SK-N-SH (cell line): Measurements from ENCODE around the gene DGCR2. TPM values are rescaled to one million over a fixed set of nuclear protein-coding genes. Genes with fewer than 3 reads are reported as not detected.

Source experiments
- CTCF ChIA-PET: fragments of 300-600, 350-600 bp; formaldehyde crosslinking; extraction: SDS; loops from one replicate; lab custom pipeline; 2021; lab: Yijun Ruan, JAX
- POLR2A ChIA-PET: fragments of 350-600 bp; sonication (Branson Sonifier 250); formaldehyde crosslinking; extraction: SDS; loops from one replicate; lab custom pipeline; 2020; ENCODE audit warnings: antibody characterized with exemption, inconsistent platforms; lab: Yijun Ruan, JAX
- DNase-seq: peaks from one replicate; pipeline ENCODE4 v3.0.0; 2012
- H2AFZ ChIP-seq: fragments of 200-600 bp; sonication (generic); 2 replicates; pipeline ENCODE4 v1.8.1; 2016; ENCODE audit warnings: antibody characterized with exemption, mild to moderate bottlenecking, low read depth
- H3F3A ChIP-seq: fragments of 200-600 bp; sonication (generic); replicated peaks from 2 replicates; pipeline ENCODE3; 2016; ENCODE audit warnings: antibody characterized with exemption, mild to moderate bottlenecking; ENCODE audit not compliant: insufficient read depth
- H3K27ac ChIP-seq, 2 experiments: fragments of 200-500 bp in 1 of 2; fragments of 200-600 bp in 1 of 2; sonication (Bioruptor generic) in 1 of 2; sonication (generic), shearing (Covaris generic) in 1 of 2; 2 replicates each; pipeline versions ENCODE4 v1.5.1 to v1.6.1; 2014 to 2016; ENCODE audit warnings: low read depth in 2 of 2, inconsistent platforms in 1 of 2, low read length in 1 of 2, mild to moderate bottlenecking in 1 of 2, mixed read lengths in 1 of 2
- H3K27me3 ChIP-seq: fragments of 200-600 bp; sonication (generic), shearing (Covaris generic); 2 replicates; pipeline ENCODE4 v1.6.1; 2016; ENCODE audit warnings: mixed run types; ENCODE audit not compliant: insufficient read depth
- H3K36me3 ChIP-seq, 2 experiments: fragments of 200-500 bp in 1 of 2; fragments of 200-600 bp in 1 of 2; sonication (Bioruptor generic) in 1 of 2; sonication (generic) in 1 of 2; replicated peaks in 1 of 2; 2 replicates each; pipeline versions ENCODE3 to v1.5.1; 2014 to 2016; ENCODE audit warnings: low read length in 1 of 2, mild to moderate bottlenecking in 1 of 2; ENCODE audit not compliant: insufficient read depth in 2 of 2, control insufficient read depth in 1 of 2
- H3K4me1 ChIP-seq, 2 experiments: fragments of 200-500 bp in 1 of 2; fragments of 200-600 bp in 1 of 2; sonication (Bioruptor generic) in 1 of 2; sonication (generic), shearing (Covaris generic) in 1 of 2; 2 replicates each; pipeline versions ENCODE4 v1.5.1 to v1.6.1; 2014 to 2016; ENCODE audit warnings: low read depth in 1 of 2, low read length in 1 of 2, mixed run types in 1 of 2; ENCODE audit not compliant: insufficient read depth in 2 of 2, control insufficient read depth in 1 of 2
- H3K4me2 ChIP-seq: fragments of 200-600 bp; sonication (generic), shearing (Covaris generic); 2 replicates; pipeline ENCODE4 v1.6.1; 2017; ENCODE audit warnings: mixed run types
- H3K4me3 ChIP-seq, 2 experiments: fragments of 200-500 bp in 1 of 2; fragments of 200-600 bp in 1 of 2; sonication (Bioruptor generic) in 1 of 2; sonication (generic), shearing (Covaris generic) in 1 of 2; 2 replicates each; pipeline versions ENCODE4 v1.5.1 to v1.8.1; 2014 to 2016; ENCODE audit warnings: low read depth in 2 of 2, inconsistent platforms in 1 of 2, low read length in 1 of 2, mild to moderate bottlenecking in 1 of 2, mixed read lengths in 1 of 2, moderate library complexity in 1 of 2
- H3K79me2 ChIP-seq: fragments of 200-600 bp; sonication (generic); 2 replicates; pipeline ENCODE4 v1.8.1; 2017; ENCODE audit warnings: mild to moderate bottlenecking; ENCODE audit not compliant: insufficient read depth
- H3K9ac ChIP-seq: fragments of 200-600 bp; sonication (generic); 2 replicates; pipeline ENCODE4 v1.6.1; 2017; ENCODE audit warnings: mixed run types
- H3K9me2 ChIP-seq: fragments of 200-600 bp; sonication (generic); 2 replicates; pipeline ENCODE4 v1.6.1; 2017; ENCODE audit warnings: mixed run types
- H3K9me3 ChIP-seq: fragments of 200-600 bp; sonication (generic); 2 replicates; pipeline ENCODE4 v1.6.1; 2017; ENCODE audit warnings: mixed run types, mild to moderate bottlenecking, moderate library complexity
- H4K20me1 ChIP-seq: fragments of 200-600 bp; sonication (generic); 2 replicates; pipeline ENCODE4 v1.6.1; 2017; ENCODE audit warnings: mild to moderate bottlenecking, mixed run types; ENCODE audit not compliant: insufficient read depth
- EP300 ChIP-seq, 2 experiments: IDR thresholded peaks; 2 replicates each; pipeline versions ENCODE4 v1.4.0 to v1.6.1; 2012; ENCODE audit warnings: borderline replicate concordance in 1 of 2, low read depth in 1 of 2, low read length in 1 of 2
- EZH2phosphoT487 ChIP-seq: fragments of 200-600 bp; sonication (generic); IDR thresholded peaks from 2 replicates; pipeline ENCODE4 v1.6.1; 2017; ENCODE audit warnings: low read depth, mixed run types, mild to moderate bottlenecking, antibody characterized with exemption, moderate library complexity, borderline replicate concordance
- FOSL2 ChIP-seq: IDR thresholded peaks from 2 replicates; pipeline ENCODE4 v1.4.0; 2012; ENCODE audit warnings: low read depth, mild to moderate bottlenecking, moderate library complexity, borderline replicate concordance
- FOXJ3 ChIP-seq: sonication (generic); formaldehyde crosslinking; IDR thresholded peaks from 2 replicates; pipeline ENCODE4 v1.5.1; 2020; ENCODE audit warnings: mild to moderate bottlenecking, missing genetic modification reagents
- FOXM1 ChIP-seq: IDR thresholded peaks from 2 replicates; pipeline ENCODE4 v1.4.0; 2012; ENCODE audit warnings: low read depth, mild to moderate bottlenecking
- GABPA ChIP-seq: IDR thresholded peaks from 2 replicates; pipeline ENCODE4 v1.4.0; 2012; ENCODE audit warnings: low read depth, mild to moderate bottlenecking
- JUND ChIP-seq: IDR thresholded peaks from 2 replicates; pipeline ENCODE4 v1.4.0; 2012
- MEF2A ChIP-seq: IDR thresholded peaks from 2 replicates; pipeline ENCODE4 v1.4.0; 2012; ENCODE audit warnings: low read depth, borderline replicate concordance
- NFIC ChIP-seq: IDR thresholded peaks from 2 replicates; pipeline ENCODE4 v1.4.0; 2012; ENCODE audit warnings: borderline replicate concordance
- POLR2AphosphoS5 ChIP-seq: IDR thresholded peaks from 2 replicates; pipeline ENCODE4 v1.6.1; 2012; ENCODE audit warnings: low read depth, low read length
- RCOR1 ChIP-seq: fragments of 150-350 bp; IDR thresholded peaks from 2 replicates; pipeline ENCODE4 v1.6.1; 2017; ENCODE audit warnings: antibody characterized with exemption, low read length
- RFX5 ChIP-seq: IDR thresholded peaks from 2 replicates; pipeline ENCODE4 v1.6.1; 2012; ENCODE audit warnings: mild to moderate bottlenecking, improper control_type of control experiment, low read length
- RXRA ChIP-seq: IDR thresholded peaks from 2 replicates; pipeline ENCODE4 v1.4.0; 2012; ENCODE audit warnings: low read depth, mild to moderate bottlenecking, borderline replicate concordance
- SIN3A ChIP-seq: IDR thresholded peaks from 2 replicates; pipeline ENCODE4 v1.6.1; 2012; ENCODE audit warnings: low read depth, mild to moderate bottlenecking, low read length, moderate library complexity, borderline replicate concordance
- SMC3 ChIP-seq: IDR thresholded peaks from 2 replicates; pipeline ENCODE4 v1.6.1; 2012; ENCODE audit warnings: low read depth, low read length, improper control_type of control experiment
- TAF1 ChIP-seq: IDR thresholded peaks from 2 replicates; pipeline ENCODE4 v1.6.1; 2012; ENCODE audit warnings: low read depth, mild to moderate bottlenecking, low read length, moderate library complexity, borderline replicate concordance
- TEAD4 ChIP-seq: IDR thresholded peaks from 2 replicates; pipeline ENCODE4 v1.4.0; 2012; ENCODE audit warnings: mild to moderate bottlenecking, borderline replicate concordance; ENCODE audit not compliant: insufficient read depth
- YY1 ChIP-seq: IDR thresholded peaks from 2 replicates; pipeline ENCODE4 v1.4.0; 2012; ENCODE audit warnings: low read depth, mild to moderate bottlenecking
- WGBS: methylation state at CpG from one replicate; pipeline ENCODE4 v1.1.6; 2017; ENCODE audit warnings: low lambda C conversion rate; 5-methylcytosine and 5-hydroxymethylcytosine counted together
- polyA plus RNA-seq, 3 experiments: library from polyadenylated mRNA; depleted of rRNA; stranded (reverse); fragments of >200 nt; gene quantifications; 2 replicates each; pipeline ENCODE4 v1.2.3, GENCODE V29; 2012
- TF ChIP-seq, protein P1 (sequence below): fragments of 200-600 bp; sonication (generic); IDR thresholded peaks from 2 replicates; pipeline ENCODE4 v1.6.1; 2017; ENCODE audit warnings: antibody characterized with exemption, mild to moderate bottlenecking, moderate library complexity
- TF ChIP-seq, protein P2 (sequence below): IDR thresholded peaks from 2 replicates; pipeline ENCODE4 v1.4.0; 2012; ENCODE audit warnings: low read depth, borderline replicate concordance
- TF ChIP-seq, protein P3 (sequence below): fragments of 150-350 bp; IDR thresholded peaks from 2 replicates; pipeline ENCODE4 v1.6.1; 2017; ENCODE audit warnings: antibody characterized with exemption, low read length, low read depth, borderline replicate concordance

The DGCR2 gene
- polyA plus RNA-seq, 1 of the 3 experiments (the other 2 are of a cell fraction) = 30.4 TPM

DNA sequence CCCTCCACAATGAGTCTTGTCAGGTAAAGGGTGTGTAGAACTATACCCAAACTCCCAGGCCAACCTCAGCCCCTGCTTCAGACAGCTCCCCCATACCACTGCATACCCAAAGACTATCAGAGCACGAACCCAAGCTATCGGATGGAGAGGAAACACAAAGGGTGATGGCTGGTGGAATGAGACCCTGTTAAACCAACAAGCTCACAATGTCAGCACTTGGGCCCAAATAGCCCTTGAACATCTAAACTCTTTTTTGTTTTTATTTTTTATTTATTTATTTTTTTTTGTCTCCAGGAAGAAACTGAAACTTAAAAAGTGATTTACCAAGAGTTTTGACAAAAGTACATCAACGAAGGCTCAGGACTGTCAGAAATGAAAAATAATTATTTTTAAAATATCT, 10.6 kb downstream of the DGCR2 start:
- peaks cover 93% of the 10 kb centered on the region for H4K20me1 ChIP-seq
- ChIA-PET CTCF (interaction anchor here (0.6 to 2.1 kb wide), 3 partner anchors 10 to 33 kb away, joined by 3 to 13 read pairs (median 4); partner anchors contain the start of gene ESS2), POLR2A (no interaction called here)

DNA sequence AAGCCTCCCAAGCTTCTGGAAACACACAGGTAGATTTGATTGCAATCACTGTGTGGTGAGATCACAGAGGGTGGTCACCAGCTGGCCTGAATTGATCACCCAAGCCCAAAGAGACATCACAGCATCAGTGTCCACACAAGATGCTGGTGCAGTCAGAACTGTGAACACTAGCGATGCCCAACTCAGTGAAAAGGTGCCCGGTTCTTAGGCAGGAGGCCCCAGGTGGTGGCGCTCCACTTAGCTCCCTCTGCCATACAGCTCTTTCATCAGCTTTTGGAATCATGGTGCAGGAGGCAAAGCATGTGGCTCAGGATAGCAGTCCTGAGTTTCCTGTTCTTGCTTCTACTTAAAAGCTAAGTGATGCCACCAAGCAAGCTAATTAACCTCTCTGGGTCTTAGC, 11.1 kb downstream of the DGCR2 start:
- H3K9ac ChIP-seq = no peak overlapping the region
- peaks cover 93% of the 10 kb centered on the region for H4K20me1 ChIP-seq
- no peaks in the 10 kb centered on the region for H3K36me3 ChIP-seq
- H3K79me2 ChIP-seq = peaks cover 98% of the 10 kb centered on the region
- peaks cover 10 to 12% of the 10 kb centered on the region in 2 experiments; a peak in 2 of 4 replicates for H3K4me1 ChIP-seq
- CTCF ChIA-PET = interaction anchor here (0.6 to 2.1 kb wide), 4 partner anchors 10 to 90 kb away, joined by 3 to 13 read pairs (median 4); partner anchors contain the start of gene ESS2
- no peaks in the 10 kb centered on the region for H3K9me2 ChIP-seq
- no peaks in the 10 kb centered on the region for H3K27me3 ChIP-seq
- 90% methylated on average over 3 of the region's 3 CpGs for WGBS
- no peaks in the 10 kb centered on the region for H3K9me3 ChIP-seq
- H3K4me3 ChIP-seq = no peak overlapping the region
- H3K4me2 ChIP-seq = no peak overlapping the region
- no peak for DNase-seq
- no peak overlapping the region for H2AFZ ChIP-seq
- H3F3A ChIP-seq = no peaks in the 10 kb centered on the region
- H3K27ac ChIP-seq = no peak overlapping the region
- POLR2A ChIA-PET = no interaction called here
- TF ChIP-seq TAF1 (no peak), SMC3 (no peak), EP300 (IDR thresholded peaks at IDR 0.05; ENCODE audit: borderline replicate concordance in 1 of 2, low read depth in 1 of 2, low read length in 1 of 2) (no peak), NFIC (no peak), YY1 (no peak), JUND (no peak), EZH2phosphoT487 (no peak), FOXJ3 (CRISPR knock-in tag) (no peak), RCOR1 (no peak), SIN3A (no peak), POLR2AphosphoS5 (no peak), RXRA (no peak), RFX5 (no peak), FOXM1 (no peak), FOSL2 (no peak)
- TF ChIP-seq, protein P1, sequence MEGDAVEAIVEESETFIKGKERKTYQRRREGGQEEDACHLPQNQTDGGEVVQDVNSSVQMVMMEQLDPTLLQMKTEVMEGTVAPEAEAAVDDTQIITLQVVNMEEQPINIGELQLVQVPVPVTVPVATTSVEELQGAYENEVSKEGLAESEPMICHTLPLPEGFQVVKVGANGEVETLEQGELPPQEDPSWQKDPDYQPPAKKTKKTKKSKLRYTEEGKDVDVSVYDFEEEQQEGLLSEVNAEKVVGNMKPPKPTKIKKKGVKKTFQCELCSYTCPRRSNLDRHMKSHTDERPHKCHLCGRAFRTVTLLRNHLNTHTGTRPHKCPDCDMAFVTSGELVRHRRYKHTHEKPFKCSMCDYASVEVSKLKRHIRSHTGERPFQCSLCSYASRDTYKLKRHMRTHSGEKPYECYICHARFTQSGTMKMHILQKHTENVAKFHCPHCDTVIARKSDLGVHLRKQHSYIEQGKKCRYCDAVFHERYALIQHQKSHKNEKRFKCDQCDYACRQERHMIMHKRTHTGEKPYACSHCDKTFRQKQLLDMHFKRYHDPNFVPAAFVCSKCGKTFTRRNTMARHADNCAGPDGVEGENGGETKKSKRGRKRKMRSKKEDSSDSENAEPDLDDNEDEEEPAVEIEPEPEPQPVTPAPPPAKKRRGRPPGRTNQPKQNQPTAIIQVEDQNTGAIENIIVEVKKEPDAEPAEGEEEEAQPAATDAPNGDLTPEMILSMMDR = no peak
- TF ChIP-seq, protein P2, sequence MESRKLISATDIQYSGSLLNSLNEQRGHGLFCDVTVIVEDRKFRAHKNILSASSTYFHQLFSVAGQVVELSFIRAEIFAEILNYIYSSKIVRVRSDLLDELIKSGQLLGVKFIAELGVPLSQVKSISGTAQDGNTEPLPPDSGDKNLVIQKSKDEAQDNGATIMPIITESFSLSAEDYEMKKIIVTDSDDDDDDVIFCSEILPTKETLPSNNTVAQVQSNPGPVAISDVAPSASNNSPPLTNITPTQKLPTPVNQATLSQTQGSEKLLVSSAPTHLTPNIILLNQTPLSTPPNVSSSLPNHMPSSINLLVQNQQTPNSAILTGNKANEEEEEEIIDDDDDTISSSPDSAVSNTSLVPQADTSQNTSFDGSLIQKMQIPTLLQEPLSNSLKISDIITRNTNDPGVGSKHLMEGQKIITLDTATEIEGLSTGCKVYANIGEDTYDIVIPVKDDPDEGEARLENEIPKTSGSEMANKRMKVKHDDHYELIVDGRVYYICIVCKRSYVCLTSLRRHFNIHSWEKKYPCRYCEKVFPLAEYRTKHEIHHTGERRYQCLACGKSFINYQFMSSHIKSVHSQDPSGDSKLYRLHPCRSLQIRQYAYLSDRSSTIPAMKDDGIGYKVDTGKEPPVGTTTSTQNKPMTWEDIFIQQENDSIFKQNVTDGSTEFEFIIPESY = no peak
- TF ChIP-seq, protein P3, sequence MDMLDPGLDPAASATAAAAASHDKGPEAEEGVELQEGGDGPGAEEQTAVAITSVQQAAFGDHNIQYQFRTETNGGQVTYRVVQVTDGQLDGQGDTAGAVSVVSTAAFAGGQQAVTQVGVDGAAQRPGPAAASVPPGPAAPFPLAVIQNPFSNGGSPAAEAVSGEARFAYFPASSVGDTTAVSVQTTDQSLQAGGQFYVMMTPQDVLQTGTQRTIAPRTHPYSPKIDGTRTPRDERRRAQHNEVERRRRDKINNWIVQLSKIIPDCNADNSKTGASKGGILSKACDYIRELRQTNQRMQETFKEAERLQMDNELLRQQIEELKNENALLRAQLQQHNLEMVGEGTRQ = no peak

More for the DNA sequence above, 10.6 kb downstream of the DGCR2 start:
- H3K4me1 ChIP-seq = peaks cover 10 to 11% of the 10 kb centered on the region in 2 experiments; a peak in 2 of 4 replicates
- no peaks in the 10 kb centered on the region for H3K27me3 ChIP-seq
- H3K27ac ChIP-seq = no peak overlapping the region
- no peak overlapping the region for H3K9ac ChIP-seq
- H3F3A ChIP-seq = no peaks in the 10 kb centered on the region
- no peak overlapping the region for H3K4me3 ChIP-seq
- H3K79me2 ChIP-seq = peaks cover 98% of the 10 kb centered on the region
- H3K9me3 ChIP-seq = no peaks in the 10 kb centered on the region
- TF ChIP-seq MEF2A (no peak), RCOR1 (no peak), TEAD4 (no peak), FOXJ3 (CRISPR knock-in tag) (no peak), GABPA (no peak), TAF1 (no peak), RXRA (no peak), NFIC (no peak)
- H3K9me2 ChIP-seq = no peaks in the 10 kb centered on the region
- no peak for DNase-seq
- no peak overlapping the region for H2AFZ ChIP-seq
- 94% methylated on average over 3 of the region's 3 CpGs for WGBS
- no peak overlapping the region for H3K4me2 ChIP-seq
- no peaks in the 10 kb centered on the region for H3K36me3 ChIP-seq
